ENCODE results near the gene PID1.

PID1 gene

DNA sequence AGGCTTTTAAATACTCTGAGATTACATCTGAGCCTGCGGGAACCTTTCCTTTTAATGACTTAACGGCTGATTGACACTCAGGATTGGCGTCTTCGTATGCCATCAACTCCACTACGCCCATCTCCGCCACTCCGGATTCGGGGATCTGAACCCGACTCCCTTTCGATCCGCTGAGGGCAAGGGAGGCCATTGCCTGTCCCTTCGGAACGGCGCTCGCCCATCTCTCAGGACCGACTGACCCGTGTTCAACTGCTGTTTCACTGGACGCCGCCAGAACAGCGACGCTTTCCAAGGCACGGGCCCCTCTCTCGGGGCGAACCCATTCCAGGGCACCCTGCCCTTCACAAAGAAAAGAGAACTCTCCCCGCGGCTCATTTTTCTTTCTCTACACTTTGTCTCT lies 90.4 kb downstream of the PID1 start:
- no peak for DNase-seq (ENCODE audit: low spot score in 2 of 2)
- H3K9me3 ChIP-seq = no peaks in the 10 kb centered on the region
- no peaks in the 10 kb centered on the region for H3K36me3 ChIP-seq (replicated peaks)
- H3K4me1 ChIP-seq = no peaks in the 10 kb centered on the region
- H3K27me3 ChIP-seq (ENCODE audit: low read depth) = no peaks in the 10 kb centered on the region
- in situ Hi-C loops (cut with MboI; ENCODE audit: low sequenced_read_pairs) = no loop called here
- no peak overlapping the region for H3K4me3 ChIP-seq

DNA sequence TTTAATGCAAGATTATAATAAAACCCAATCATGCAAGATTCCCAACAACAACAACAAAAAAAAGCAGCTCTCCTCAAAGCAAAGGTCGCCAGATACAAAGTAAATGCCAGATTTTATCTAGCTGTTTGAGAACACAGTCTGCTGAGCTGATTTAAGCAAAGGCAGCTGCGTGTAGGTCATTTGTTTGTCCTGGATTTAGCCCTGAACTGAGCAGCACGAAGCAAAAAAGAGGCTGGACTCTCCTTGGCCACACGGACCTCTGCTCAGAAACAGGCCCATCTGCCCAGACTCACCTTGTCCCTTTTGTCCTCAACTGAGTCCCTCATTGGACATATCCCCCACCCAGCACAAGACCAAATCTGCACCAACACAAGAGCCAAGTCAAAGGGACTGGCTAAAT lies 91.5 kb downstream of the PID1 start:
- Histone ChIP-seq H3K27me3 (ENCODE audit: low read depth) (no peaks in the 10 kb centered on the region), H3K36me3 (replicated peaks) (no peaks in the 10 kb centered on the region), H3K9me3 (no peaks in the 10 kb centered on the region), H3K4me1 (no peaks in the 10 kb centered on the region), H3K4me3 (no peak overlapping the region)
- in situ Hi-C loops (cut with MboI; ENCODE audit: low sequenced_read_pairs) = no loop called here
- DNase-seq (ENCODE audit: low spot score in 2 of 2) = no peak

- no peak for DNase-seq (ENCODE audit: low spot score in 2 of 2)
- no peak overlapping the region for H3K4me3 ChIP-seq
- H3K36me3 ChIP-seq (replicated peaks) = no peaks in the 10 kb centered on the region
- H3K4me1 ChIP-seq = no peaks in the 10 kb centered on the region
- no peaks in the 10 kb centered on the region for H3K27me3 ChIP-seq (ENCODE audit: low read depth)
- H3K9me3 ChIP-seq = no peaks in the 10 kb centered on the region
- in situ Hi-C loops (cut with MboI; ENCODE audit: low sequenced_read_pairs) = no loop called here
Measured at GRCh38 chr2:229178706-229179105, 92.4 kb downstream of the PID1 start.

DNA sequence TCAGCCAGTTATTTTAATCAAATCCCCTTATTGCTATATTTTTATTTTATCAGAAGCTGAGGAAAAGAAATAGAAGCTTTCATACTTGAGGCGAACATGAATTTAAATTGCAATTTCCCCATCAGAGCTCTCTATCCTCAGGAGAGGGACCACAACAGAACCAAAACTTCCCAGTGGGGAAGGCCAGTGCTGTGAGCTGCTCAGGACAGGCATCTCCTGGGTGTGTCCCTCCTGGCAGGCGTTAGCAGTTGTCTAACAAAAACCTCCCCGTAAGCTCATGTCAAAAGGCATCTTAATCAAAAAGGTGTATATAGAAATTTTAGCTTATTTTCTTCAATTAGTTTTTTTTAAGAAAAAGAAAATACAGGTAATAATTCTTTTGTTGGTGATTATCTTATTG lies 93.0 kb downstream of the PID1 start:
- Histone ChIP-seq H3K9me3 (no peaks in the 10 kb centered on the region), H3K4me1 (no peaks in the 10 kb centered on the region), H3K36me3 (replicated peaks) (no peaks in the 10 kb centered on the region), H3K27me3 (ENCODE audit: low read depth) (no peaks in the 10 kb centered on the region), H3K4me3 (no peak overlapping the region)
- DNase-seq (ENCODE audit: low spot score in 2 of 2) = no peak
- in situ Hi-C loops (cut with MboI; ENCODE audit: low sequenced_read_pairs) = no loop called here

- Histone ChIP-seq H3K4me1 (no peaks in the 10 kb centered on the region), H3K36me3 (replicated peaks) (no peaks in the 10 kb centered on the region), H3K27me3 (ENCODE audit: low read depth) (no peaks in the 10 kb centered on the region), H3K9me3 (no peaks in the 10 kb centered on the region), H3K4me3 (no peak overlapping the region)
- in situ Hi-C loops (cut with MboI; ENCODE audit: low sequenced_read_pairs) = no loop called here
- no peak for DNase-seq (ENCODE audit: low spot score in 2 of 2)
Measured at GRCh38 chr2:229176136-229176535, 95.0 kb downstream of the PID1 start.

DNA sequence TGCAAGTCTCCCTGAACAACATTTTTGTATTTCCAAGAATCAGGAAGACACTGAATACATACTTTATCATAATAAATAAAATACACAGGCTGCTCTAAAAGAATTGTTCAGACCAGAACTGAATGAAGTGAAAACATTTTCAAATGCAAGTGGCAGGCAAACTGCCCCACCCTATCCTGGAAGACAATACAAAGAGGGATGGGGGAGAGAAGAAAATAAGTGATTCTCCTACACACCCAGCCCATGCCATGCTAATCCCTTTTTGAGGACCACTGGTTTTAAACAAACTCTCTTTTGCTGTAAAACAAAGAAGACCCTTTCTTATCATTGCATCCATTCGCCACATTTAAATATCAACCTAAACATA lies 95.6 kb downstream of the PID1 start:
- Histone ChIP-seq H3K36me3 (replicated peaks) (no peaks in the 10 kb centered on the region), H3K4me3 (no peak overlapping the region), H3K9me3 (no peaks in the 10 kb centered on the region), H3K4me1 (no peaks in the 10 kb centered on the region), H3K27me3 (ENCODE audit: low read depth) (no peaks in the 10 kb centered on the region)
- no peak for DNase-seq (ENCODE audit: low spot score in 2 of 2)
- in situ Hi-C loops (cut with MboI; ENCODE audit: low sequenced_read_pairs) = no loop called here

DNA sequence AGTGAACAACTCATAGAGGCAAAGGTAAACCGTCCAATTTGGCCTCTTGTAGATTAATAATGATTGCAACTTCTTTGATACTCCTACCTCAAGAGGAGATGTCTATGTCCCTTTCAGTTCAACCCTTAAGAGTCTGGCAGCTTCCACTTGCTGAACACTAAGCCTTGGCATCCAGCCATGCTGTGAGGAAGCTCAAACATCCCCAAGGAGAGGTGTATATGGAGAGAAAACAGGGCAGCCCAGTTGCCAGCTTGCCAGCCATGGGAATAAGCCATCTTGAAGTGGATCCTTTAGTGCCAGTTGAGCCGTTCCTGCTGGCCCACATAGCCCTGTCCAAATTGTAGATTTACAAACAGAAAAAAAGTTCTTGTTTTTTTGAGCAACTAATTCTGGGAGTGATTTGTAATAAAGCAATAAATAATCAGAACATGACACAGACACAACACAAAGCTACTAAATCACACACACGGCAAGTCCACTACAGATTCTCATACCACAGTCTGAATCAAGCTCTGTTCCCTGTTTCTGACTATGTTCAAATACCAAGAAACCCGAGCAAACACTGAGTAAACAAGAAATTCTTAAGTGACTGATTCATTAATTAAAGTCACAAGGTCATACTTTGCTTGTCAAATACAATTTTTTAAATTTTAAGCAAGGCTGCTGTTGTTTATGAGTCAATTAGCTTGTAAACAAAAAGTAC lies 96.1 kb downstream of the PID1 start:
- no peaks in the 10 kb centered on the region for H3K4me1 ChIP-seq
- H3K4me3 ChIP-seq = no peak overlapping the region
- DNase-seq (ENCODE audit: low spot score in 2 of 2) = no peak
- in situ Hi-C loops (cut with MboI; ENCODE audit: low sequenced_read_pairs) = no loop called here
- no peaks in the 10 kb centered on the region for H3K36me3 ChIP-seq (replicated peaks)
- no peaks in the 10 kb centered on the region for H3K27me3 ChIP-seq (ENCODE audit: low read depth)
- no peaks in the 10 kb centered on the region for H3K9me3 ChIP-seq

DNA sequence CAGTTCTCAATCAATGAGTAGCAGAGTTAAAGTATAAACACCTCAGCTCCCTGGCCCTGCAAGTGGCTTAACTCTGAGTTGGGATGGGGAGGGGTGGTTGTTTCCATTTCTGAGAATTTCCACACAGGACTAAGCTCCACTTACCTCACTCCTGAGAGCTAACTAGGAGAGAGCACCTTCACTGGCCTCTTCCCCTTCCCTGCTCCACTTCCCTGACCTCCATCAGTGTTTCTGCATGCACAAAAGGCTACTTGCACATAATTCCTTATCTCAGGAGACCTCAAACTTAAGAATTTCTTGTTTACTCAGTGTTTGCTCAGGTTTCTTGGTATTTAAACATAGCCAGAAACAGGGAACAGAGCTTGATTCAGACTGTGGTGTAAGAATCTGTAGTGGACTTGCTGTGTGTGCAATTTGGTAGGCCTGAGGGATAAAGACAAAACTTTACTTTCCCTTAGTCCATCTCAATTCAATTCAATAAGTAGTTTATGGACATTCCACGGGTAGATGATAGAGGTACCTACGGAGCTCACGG lies 97.2 kb downstream of the PID1 start:
- H3K4me3 ChIP-seq = no peak overlapping the region

GRCh38 chr2:229170916-229171315 lies 100.2 kb downstream of the PID1 start:
- Histone ChIP-seq H3K36me3 (replicated peaks) (no peaks in the 10 kb centered on the region), H3K9me3 (no peaks in the 10 kb centered on the region), H3K4me3 (no peak overlapping the region), H3K4me1 (no peaks in the 10 kb centered on the region), H3K27me3 (ENCODE audit: low read depth) (no peaks in the 10 kb centered on the region)
- in situ Hi-C loops (cut with MboI; ENCODE audit: low sequenced_read_pairs) = no loop called here
- DNase-seq (ENCODE audit: low spot score in 2 of 2) = no peak

More for the DNA sequence above, 97.2 kb downstream of the PID1 start:
- in situ Hi-C loops (cut with MboI; ENCODE audit: low sequenced_read_pairs) = no loop called here
- H3K4me1 ChIP-seq = no peaks in the 10 kb centered on the region
- no peaks in the 10 kb centered on the region for H3K9me3 ChIP-seq
- DNase-seq (ENCODE audit: low spot score in 2 of 2) = no peak
- no peaks in the 10 kb centered on the region for H3K36me3 ChIP-seq (replicated peaks)
- no peaks in the 10 kb centered on the region for H3K27me3 ChIP-seq (ENCODE audit: low read depth)

GRCh38 chr2:229170171-229170570 lies 100.9 kb downstream of the PID1 start:
- no peaks in the 10 kb centered on the region for H3K9me3 ChIP-seq
- in situ Hi-C loops (cut with MboI; ENCODE audit: low sequenced_read_pairs) = no loop called here
- no peaks in the 10 kb centered on the region for H3K36me3 ChIP-seq (replicated peaks)
- H3K4me3 ChIP-seq = no peak overlapping the region
- H3K4me1 ChIP-seq = no peaks in the 10 kb centered on the region
- DNase-seq (ENCODE audit: low spot score in 2 of 2) = no peak
- no peaks in the 10 kb centered on the region for H3K27me3 ChIP-seq (ENCODE audit: low read depth)

DNA sequence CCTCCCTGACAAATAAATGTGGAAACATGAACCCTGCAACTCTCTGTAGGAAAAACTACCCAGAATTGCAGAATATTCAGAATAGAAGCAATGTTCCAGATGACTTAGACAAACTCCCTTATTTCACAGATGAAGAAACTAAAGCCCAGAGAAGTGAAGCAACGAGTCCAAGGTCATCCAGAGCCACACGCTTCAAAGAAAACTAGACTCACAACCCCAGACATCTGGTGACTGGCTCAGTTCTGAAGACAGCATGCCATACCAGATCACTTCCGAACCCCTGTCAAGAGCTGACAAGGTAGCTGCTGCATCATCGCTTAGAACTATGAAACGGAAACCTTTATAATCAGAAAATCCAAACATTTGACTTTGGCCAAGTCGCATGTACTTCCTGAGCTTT lies 101.3 kb downstream of the PID1 start:
- H3K4me1 ChIP-seq = no peaks in the 10 kb centered on the region
- no peaks in the 10 kb centered on the region for H3K27me3 ChIP-seq (ENCODE audit: low read depth)
- in situ Hi-C loops (cut with MboI; ENCODE audit: low sequenced_read_pairs) = no loop called here
- no peak overlapping the region for H3K4me3 ChIP-seq
- no peak for DNase-seq (ENCODE audit: low spot score in 2 of 2)
- H3K9me3 ChIP-seq = no peaks in the 10 kb centered on the region
- H3K36me3 ChIP-seq (replicated peaks) = no peaks in the 10 kb centered on the region

DNA sequence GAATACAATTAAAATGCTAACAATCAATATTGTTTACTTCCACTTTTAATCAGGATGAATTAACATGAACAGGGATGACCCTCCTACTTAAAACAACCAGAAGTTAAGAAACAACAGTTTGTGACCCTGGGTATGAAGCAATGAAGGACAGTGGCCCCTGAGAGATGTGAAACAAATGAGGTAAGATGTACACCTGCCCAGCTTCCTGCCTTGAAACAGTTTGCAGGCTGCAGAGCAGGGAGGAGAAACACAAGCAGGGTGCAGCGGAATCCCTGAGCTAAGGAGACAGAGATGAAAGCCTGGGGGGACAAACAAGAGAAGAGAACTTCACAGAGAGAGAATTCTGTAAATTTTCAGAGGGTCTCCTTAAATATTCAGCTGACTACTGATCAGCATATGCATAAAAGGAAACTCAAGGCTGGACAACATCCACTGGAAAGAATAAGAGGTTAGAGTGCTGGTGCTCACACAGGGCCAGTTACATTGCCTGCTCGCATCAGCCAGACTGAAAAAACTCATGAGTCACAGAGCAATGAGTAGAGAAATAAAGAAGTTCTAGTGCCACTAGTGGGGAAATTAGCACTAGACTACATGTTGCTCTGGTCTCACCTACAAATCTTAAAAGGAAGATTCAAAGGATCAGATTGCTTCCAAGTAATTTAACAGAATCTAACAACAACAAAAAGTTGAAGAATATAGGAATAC lies 106.4 kb downstream of the PID1 start:
- Histone ChIP-seq H3K36me3 (replicated peaks) (no peaks in the 10 kb centered on the region), H3K9me3 (no peaks in the 10 kb centered on the region), H3K27me3 (ENCODE audit: low read depth) (no peaks in the 10 kb centered on the region), H3K4me3 (no peak overlapping the region), H3K4me1 (no peaks in the 10 kb centered on the region)
- in situ Hi-C loops (cut with MboI; ENCODE audit: low sequenced_read_pairs) = no loop called here
- DNase-seq (ENCODE audit: low spot score in 2 of 2) = no peak

GRCh38 chr2:229163893-229164292 lies 107.2 kb downstream of the PID1 start:
- no peaks in the 10 kb centered on the region for H3K9me3 ChIP-seq
- no peaks in the 10 kb centered on the region for H3K4me1 ChIP-seq
- DNase-seq (ENCODE audit: low spot score in 2 of 2) = no peak
- no peak overlapping the region for H3K4me3 ChIP-seq
- no peaks in the 10 kb centered on the region for H3K27me3 ChIP-seq (ENCODE audit: low read depth)
- H3K36me3 ChIP-seq (replicated peaks) = no peaks in the 10 kb centered on the region
- in situ Hi-C loops (cut with MboI; ENCODE audit: low sequenced_read_pairs) = no loop called here

DNA sequence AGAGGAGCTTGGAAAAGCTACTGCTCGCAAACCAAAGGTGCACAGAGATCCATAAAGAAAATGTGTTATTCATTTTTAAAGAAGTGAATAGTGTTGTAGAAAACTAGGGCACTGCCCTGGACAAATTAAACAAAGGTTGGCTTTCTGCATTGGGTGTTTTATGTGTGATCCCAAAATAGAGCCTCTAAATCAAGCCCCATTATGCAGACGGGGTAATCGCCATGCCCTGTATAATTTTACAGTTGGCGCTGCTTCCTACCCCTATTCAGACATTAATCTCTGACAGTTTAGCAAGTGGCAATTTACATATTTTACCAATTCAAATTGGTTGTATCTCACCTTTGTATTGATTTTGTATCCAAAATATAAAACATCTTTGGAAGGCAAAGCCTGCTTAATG lies 109.1 kb downstream of the PID1 start:
- no peak for DNase-seq (ENCODE audit: low spot score in 2 of 2)
- in situ Hi-C loops (cut with MboI; ENCODE audit: low sequenced_read_pairs) = no loop called here
- H3K4me3 ChIP-seq = no peak overlapping the region
- no peaks in the 10 kb centered on the region for H3K36me3 ChIP-seq (replicated peaks)
- no peaks in the 10 kb centered on the region for H3K4me1 ChIP-seq
- H3K9me3 ChIP-seq = no peaks in the 10 kb centered on the region
- no peaks in the 10 kb centered on the region for H3K27me3 ChIP-seq (ENCODE audit: low read depth)
